GM21825 (cell line): Measurements from ENCODE around the gene RGL2.

Experiments
- ATAC-seq: cut with Tn5 transposase; IDR thresholded peaks from one replicate; pipeline ENCODE4 v1.9.1; 2021; ENCODE audit warnings: mild to moderate bottlenecking, moderate library complexity; ENCODE audit not compliant: unreplicated experiment

The RGL2 gene

GRCh38 chr6:33241968-33242367, 56.8 kb downstream of the RGL2 start:
- no peak for ATAC-seq
